ENCODE measurements around the gene NKD2.

- TF ChIP-seq CTCF (IDR thresholded peaks at IDR 0.05; ENCODE audit: low read length): no peak
- no peak for TF ChIP-seq EZH2 (optimal IDR thresholded peaks at IDR 0.05; ENCODE audit: low read depth, low read length)
Observed at GRCh38 chr5:969408-969839, 39.2 kb upstream of the NKD2 start.

Data from MM.1S (cell line).